ENCODE measurements around the gene MTUS2. TPM values are rescaled to one million over a fixed set of nuclear protein-coding genes. Genes with fewer than 3 reads are reported as not detected.

Gene MTUS2
- total RNA-seq, 1 donor from 2014 or later = not detected

GRCh38 chr13:29504691-29505090, 684.6 kb downstream of the MTUS2 start:
- no peaks in the 10 kb centered on the region for H3K27me3 ChIP-seq (ENCODE audit: control insufficient read depth, insufficient read depth, low read length)
- no peak for TF ChIP-seq CTCF (IDR thresholded peaks at IDR 0.05; ENCODE audit: insufficient read depth, low read length, severe bottlenecking)
- H3K36me3 ChIP-seq (ENCODE audit: control insufficient read depth, insufficient read depth, low read length) = no peaks in the 10 kb centered on the region
- no peak overlapping the region for H3K4me3 ChIP-seq (ENCODE audit: low read depth, low read length)
- DNase-seq (ENCODE audit: low read depth) (no peak), FAIRE-seq (no peak)

GRCh38 chr13:29505511-29505910, 685.4 kb downstream of the MTUS2 start:
- Histone ChIP-seq H3K36me3 (ENCODE audit: control insufficient read depth, insufficient read depth, low read length) (no peaks in the 10 kb centered on the region), H3K27me3 (ENCODE audit: control insufficient read depth, insufficient read depth, low read length) (no peaks in the 10 kb centered on the region), H3K4me3 (ENCODE audit: low read depth, low read length) (no peak overlapping the region)
- no peak for DNase-seq (ENCODE audit: low read depth)
- no peak for TF ChIP-seq CTCF (IDR thresholded peaks at IDR 0.05; ENCODE audit: insufficient read depth, low read length, severe bottlenecking)
- no peak for FAIRE-seq

- FAIRE-seq = peak; percentile 52
- DNase-seq (ENCODE audit: low read depth) = no peak
- peaks cover 2% of the 10 kb centered on the region for H3K36me3 ChIP-seq (ENCODE audit: control insufficient read depth, insufficient read depth, low read length)
- no peak overlapping the region for H3K4me3 ChIP-seq (ENCODE audit: low read depth, low read length)
- TF ChIP-seq CTCF (IDR thresholded peaks at IDR 0.05; ENCODE audit: insufficient read depth, low read length, severe bottlenecking) = no peak
- H3K27me3 ChIP-seq (ENCODE audit: control insufficient read depth, insufficient read depth, low read length) = no peaks in the 10 kb centered on the region
These were observed 685.8 kb downstream of the MTUS2 start for GRCh38 chr13:29505950-29506349.

GRCh38 chr13:29507356-29507755, 687.2 kb downstream of the MTUS2 start:
- H3K36me3 ChIP-seq (ENCODE audit: control insufficient read depth, insufficient read depth, low read length) = peaks cover 2% of the 10 kb centered on the region
- DNase-seq (ENCODE audit: low read depth) = no peak
- no peak for TF ChIP-seq CTCF (IDR thresholded peaks at IDR 0.05; ENCODE audit: insufficient read depth, low read length, severe bottlenecking)
- no peak overlapping the region for H3K4me3 ChIP-seq (ENCODE audit: low read depth, low read length)
- FAIRE-seq = no peak
- no peaks in the 10 kb centered on the region for H3K27me3 ChIP-seq (ENCODE audit: control insufficient read depth, insufficient read depth, low read length)

GRCh38 chr13:29508130-29508875, 688.2 kb downstream of the MTUS2 start:
- DNase-seq (ENCODE audit: low read depth) = peak; percentile 65
- Histone ChIP-seq H3K4me3 (ENCODE audit: low read depth, low read length) (no peak overlapping the region), H3K27me3 (ENCODE audit: control insufficient read depth, insufficient read depth, low read length) (no peaks in the 10 kb centered on the region), H3K36me3 (ENCODE audit: control insufficient read depth, insufficient read depth, low read length) (peaks cover 5% of the 10 kb centered on the region)
- peak; percentile 99 for TF ChIP-seq CTCF (IDR thresholded peaks at IDR 0.05; ENCODE audit: insufficient read depth, low read length, severe bottlenecking)
- no peak for FAIRE-seq

GRCh38 chr13:29508876-29509252, 688.7 kb downstream of the MTUS2 start:
- Histone ChIP-seq H3K27me3 (ENCODE audit: control insufficient read depth, insufficient read depth, low read length) (no peaks in the 10 kb centered on the region), H3K4me3 (ENCODE audit: low read depth, low read length) (no peak overlapping the region), H3K36me3 (ENCODE audit: control insufficient read depth, insufficient read depth, low read length) (peaks cover 10% of the 10 kb centered on the region)
- TF ChIP-seq CTCF (IDR thresholded peaks at IDR 0.05; ENCODE audit: insufficient read depth, low read length, severe bottlenecking) = no peak
- FAIRE-seq = no peak
- DNase-seq (ENCODE audit: low read depth) = no peak

Measured in bronchial epithelial cell (primary cell).